Epithelial cell of esophagus (primary cell): Measurements from ENCODE around the gene RNASEH2B.

Source experiments
- DNase-seq: peaks from one replicate; pipeline ENCODE4 v3.0.0; 2010; ENCODE audit warnings: low read depth
- H3K4me3 ChIP-seq: 2 replicates; pipeline ENCODE4 v1.5.1; 2011; ENCODE audit warnings: mild to moderate bottlenecking, low read length, control low read depth
- CTCF ChIP-seq: IDR thresholded peaks from 2 replicates; pipeline ENCODE4 v1.5.1; 2011; ENCODE audit warnings: low read depth, mild to moderate bottlenecking, low read length, control low read depth, inconsistent platforms; ENCODE audit not compliant: insufficient read depth; ENCODE audit errors: missing control alignments

RNASEH2B gene

DNA sequence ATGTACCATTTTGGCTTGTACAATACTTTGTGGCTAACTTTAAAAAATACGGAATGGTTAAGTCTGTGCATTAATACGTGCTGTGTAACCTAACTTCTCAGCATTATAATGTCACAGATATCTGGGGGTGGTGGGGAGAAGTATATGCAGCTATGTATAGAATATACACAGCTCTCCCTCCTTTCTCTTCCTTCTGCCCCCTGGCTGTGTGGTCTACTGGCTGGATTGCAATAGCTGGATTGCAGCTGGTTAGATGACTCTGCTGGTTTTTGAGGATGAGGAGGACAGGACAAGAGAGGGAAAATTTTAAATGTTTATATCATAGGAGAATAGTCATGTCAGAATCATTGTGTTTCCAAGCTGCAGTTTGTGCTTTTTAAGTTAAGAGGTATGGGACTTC, 9.7 kb downstream of the RNASEH2B start:
- no peak for DNase-seq
- no peak for TF ChIP-seq CTCF
- no peak overlapping the region for H3K4me3 ChIP-seq

DNA sequence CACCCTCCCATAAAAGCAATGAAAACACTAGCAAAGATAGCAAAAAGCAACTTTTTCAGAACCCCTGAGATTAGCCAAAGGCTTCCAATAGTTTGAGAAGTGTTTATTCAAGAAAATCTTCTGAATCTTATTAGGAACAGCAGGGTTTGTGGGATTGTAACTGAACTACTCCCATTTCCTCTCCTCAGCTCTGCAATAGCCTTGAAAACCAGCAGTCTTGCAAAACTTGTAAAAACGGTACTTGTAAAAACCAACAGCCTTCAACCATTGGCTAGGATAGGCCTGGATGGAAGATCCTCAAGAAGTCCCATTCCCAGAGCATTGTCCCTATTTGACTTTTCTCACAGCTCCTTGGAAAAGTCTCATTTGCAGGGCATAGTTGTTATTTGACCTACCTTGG, 12.1 kb downstream of the RNASEH2B start:
- no peak for TF ChIP-seq CTCF
- no peak for DNase-seq

GRCh38 chr13:50923272-50923671, 13.7 kb downstream of the RNASEH2B start:
- H3K4me3 ChIP-seq, result no peak overlapping the region
- no peak for DNase-seq
- TF ChIP-seq CTCF, result no peak

More for the DNA sequence above, 12.1 kb downstream of the RNASEH2B start:
- no peak overlapping the region for H3K4me3 ChIP-seq

DNA sequence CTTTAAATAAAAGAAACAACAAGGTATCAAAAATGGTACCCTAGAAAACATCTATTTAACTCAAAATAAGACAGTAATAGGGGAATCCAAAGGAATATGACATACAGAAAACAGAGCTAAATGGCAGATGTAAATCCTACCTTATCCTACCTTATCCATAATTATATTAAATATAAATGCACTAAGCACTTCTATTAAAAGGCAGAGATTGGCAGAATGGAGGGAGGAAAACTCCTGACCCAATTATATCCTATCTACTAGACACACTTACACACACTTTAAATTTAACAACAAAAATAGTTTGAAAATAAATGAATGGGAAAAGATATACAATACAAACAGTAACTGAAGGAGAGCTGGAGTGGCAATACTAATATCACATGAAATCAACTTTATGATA, 14.4 kb downstream of the RNASEH2B start:
- DNase-seq, result no peak

DNA sequence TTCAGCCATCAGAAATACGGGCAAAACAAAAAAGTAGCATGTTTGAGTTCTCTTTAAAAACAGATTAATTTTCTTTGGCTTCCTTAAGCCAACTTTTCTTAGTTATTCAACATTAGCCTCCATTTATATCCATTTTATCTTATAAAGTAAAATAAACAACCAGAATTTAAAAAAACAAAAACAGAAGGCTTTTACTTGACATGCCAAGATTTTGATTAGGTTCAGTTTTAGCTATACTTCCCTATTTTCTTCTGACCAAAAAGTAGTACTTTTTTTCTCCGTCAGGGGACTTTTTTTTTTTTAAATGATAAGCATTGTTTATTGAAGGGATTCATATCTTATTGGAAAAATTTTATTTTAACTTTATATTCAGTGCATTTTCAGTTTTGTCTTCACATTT, 18.1 kb downstream of the RNASEH2B start:
- DNase-seq, result no peak
- no peak overlapping the region for H3K4me3 ChIP-seq
- no peak for TF ChIP-seq CTCF

More for the DNA sequence above, 14.4 kb downstream of the RNASEH2B start:
- TF ChIP-seq CTCF, result no peak
- H3K4me3 ChIP-seq, result no peak overlapping the region

DNA sequence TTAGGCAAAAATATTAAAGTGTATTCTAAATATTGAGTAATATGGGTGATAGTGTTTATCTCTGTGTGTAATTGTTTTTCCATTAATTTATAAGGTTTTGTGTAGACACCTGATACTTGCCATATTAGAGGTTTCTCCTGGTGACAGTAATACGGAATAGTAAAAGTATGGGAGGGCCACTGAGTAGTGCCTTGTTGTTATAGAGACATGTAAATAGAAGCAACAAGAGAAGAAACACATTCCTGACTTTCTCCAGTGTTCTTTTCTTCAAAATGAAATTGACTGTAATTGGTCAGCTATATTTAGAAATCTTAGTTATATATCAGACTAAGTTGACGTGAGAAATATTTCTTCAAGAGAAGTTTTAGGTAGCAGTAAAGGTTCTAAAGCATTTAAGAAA, 18.5 kb downstream of the RNASEH2B start:
- no peak overlapping the region for H3K4me3 ChIP-seq
- DNase-seq, result no peak
- no peak for TF ChIP-seq CTCF

GRCh38 chr13:50928659-50929462, 19.3 kb downstream of the RNASEH2B start:
- no peak for TF ChIP-seq CTCF
- no peak overlapping the region for H3K4me3 ChIP-seq
- DNase-seq, result no peak
